GM21723 (cell line): Measurements from ENCODE around the gene VKORC1.
A peak's percentile ranks its signal among the peaks of the same experiment; 100 is the strongest.

Experiments used
- ATAC-seq: cut with Tn5 transposase; IDR thresholded peaks from one replicate; pipeline ENCODE4 v1.9.1; 2021; ENCODE audit warnings: mild to moderate bottlenecking, moderate library complexity; ENCODE audit not compliant: unreplicated experiment

Gene VKORC1

DNA sequence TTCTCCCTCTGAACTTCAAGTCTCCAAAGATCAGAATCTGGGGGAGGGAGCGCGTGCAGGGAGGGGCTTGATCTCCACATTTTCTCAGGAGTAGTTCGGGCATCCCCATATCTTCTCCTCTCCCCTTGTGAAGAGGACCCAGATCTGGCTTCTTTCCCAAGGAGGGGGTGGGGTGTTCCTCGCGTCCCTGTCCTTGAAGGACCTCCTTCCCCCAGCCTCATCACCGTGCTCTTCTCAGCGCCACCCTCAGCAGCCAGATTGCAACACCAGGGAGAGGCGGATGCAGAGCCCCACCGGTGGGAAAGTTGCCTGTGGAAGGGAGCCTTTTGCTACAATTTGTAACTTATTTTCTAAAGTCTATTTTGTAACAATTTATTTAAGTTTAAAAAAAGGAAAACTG, 11.5 kb downstream of the VKORC1 start:
- ATAC-seq: no peak

DNA sequence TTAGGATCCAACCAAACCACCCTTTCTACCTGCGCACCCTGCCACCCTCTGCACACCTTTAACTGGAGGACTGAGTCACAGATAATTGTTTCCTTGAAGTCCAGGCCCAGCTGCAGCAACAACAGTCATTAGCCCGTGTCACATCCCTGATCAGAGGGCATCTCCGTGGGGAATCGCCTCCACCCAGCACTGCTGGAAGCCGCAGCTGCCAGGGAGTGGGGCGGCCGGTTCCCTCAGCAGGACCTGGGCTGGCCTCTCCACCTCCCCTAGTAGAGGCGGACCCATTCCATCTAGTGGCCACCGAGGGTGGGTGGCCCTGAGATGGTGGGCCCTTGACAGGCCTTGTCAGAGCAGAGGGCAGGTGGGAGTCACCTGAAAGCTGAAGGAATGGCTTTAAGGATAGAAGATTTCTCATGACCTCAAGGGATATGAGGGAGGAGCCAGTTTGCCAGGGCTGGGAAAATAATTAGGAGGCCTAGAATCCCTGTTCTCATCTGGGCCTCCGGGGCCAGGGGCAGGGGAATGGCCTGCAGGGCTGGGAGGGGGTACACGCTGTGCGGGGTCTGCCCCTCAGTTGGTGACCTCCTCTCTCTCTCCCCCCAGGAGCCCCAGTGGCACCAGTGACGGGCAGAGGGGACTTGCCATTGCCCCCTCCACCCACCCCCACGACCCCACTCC, 12.1 kb downstream of the VKORC1 start:
- ATAC-seq: no peak

DNA sequence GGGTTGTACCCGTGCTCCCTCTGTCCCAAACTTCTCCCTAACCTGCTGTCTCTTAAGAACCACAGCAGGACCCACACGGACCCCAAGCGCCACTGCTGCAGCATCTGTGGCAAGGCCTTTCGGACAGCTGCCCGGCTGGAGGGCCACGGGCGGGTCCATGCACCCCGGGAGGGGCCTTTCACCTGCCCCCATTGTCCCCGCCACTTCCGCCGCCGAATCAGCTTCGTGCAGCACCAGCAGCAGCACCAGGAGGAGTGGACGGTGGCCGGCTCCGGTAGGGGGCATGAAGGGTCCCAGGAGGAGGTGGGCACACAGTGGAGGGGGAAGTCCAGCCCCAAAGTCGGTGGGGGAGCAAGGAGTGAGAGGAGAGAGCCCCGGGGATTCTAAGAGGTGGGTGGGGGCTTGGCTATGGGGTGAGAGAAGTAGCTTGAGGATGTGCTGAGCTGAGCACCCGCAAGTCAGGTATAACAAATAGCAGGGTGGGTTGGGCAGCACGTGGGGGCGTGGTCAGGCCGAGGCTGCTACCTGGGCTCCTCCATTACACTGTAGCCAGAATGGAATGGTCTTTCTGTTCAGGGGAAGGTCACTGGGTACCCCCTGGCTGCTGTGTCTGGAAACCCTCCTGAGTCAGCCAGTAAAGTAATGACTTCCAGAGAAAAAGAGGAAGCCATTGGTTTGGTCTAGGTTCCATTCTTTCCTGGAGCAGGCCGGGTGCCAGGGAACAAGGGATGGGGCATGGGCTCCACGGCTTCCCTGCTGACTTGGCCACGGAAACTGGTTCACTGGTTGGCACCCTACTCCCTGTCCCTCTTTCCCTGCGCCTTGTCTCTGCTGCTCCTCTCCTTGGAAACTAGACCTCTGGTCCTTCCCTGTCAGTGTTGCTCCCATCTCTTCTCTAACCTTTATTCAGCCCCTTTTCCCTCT, 12.9 kb downstream of the VKORC1 start:
- ATAC-seq: no peak

DNA sequence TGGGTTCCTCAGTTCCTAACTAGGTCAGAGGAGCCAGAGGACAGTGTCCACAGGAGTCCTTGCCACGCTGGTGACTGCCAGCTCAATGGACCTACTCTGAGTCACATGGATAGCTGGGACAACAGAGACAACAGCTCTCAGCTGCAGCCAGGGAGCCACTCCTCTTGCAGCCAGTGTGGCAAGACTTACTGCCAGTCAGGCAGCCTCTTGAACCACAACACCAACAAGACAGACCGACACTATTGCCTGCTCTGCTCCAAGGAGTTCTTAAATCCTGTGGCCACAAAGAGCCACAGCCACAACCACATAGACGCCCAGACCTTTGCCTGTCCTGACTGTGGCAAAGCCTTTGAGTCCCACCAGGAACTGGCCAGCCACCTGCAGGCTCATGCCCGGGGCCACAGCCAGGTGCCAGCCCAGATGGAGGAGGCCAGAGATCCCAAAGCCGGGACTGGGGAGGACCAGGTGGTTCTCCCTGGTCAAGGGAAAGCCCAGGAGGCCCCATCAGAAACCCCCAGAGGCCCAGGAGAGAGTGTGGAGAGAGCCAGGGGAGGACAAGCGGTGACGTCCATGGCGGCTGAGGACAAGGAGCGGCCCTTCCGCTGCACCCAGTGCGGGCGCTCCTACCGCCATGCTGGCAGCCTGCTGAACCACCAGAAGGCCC, 13.7 kb downstream of the VKORC1 start:
- ATAC-seq: no peak

- no peak for ATAC-seq
Measured at GRCh38 chr16:31080035-31080629, 14.5 kb downstream of the VKORC1 start.

GRCh38 chr16:31079342-31079944, 15.2 kb downstream of the VKORC1 start:
- ATAC-seq: no peak

- ATAC-seq: no peak
Measured at GRCh38 chr16:31078597-31079341, 15.8 kb downstream of the VKORC1 start.

DNA sequence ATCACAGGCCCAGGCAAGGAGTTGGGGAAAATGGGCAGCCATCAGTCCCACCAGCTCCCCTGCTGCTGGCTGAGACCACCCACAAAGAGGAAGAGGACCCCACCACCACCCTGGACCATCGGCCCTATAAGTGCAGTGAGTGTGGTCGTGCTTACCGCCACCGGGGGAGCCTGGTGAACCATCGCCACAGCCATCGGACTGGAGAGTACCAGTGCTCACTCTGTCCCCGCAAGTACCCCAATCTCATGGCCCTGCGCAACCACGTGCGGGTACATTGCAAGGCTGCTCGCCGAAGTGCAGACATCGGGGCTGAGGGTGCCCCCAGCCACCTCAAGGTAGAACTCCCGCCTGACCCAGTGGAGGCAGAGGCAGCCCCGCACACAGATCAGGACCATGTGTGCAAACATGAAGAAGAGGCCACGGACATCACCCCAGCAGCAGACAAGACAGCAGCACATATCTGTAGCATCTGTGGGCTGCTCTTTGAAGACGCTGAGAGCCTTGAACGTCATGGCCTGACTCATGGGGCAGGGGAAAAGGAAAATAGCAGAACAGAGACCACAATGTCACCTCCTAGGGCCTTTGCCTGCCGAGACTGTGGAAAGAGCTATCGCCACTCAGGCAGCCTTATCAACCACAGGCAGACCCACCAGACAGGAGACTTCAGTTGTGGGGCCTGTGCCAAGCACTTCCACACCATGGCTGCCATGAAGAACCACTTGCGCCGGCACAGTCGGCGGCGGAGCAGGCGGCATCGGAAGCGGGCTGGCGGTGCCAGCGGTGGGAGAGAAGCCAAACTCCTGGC, 16.8 kb downstream of the VKORC1 start:
- no peak for ATAC-seq

GRCh38 chr16:31077024-31077423, 17.6 kb downstream of the VKORC1 start:
- ATAC-seq: no peak

DNA sequence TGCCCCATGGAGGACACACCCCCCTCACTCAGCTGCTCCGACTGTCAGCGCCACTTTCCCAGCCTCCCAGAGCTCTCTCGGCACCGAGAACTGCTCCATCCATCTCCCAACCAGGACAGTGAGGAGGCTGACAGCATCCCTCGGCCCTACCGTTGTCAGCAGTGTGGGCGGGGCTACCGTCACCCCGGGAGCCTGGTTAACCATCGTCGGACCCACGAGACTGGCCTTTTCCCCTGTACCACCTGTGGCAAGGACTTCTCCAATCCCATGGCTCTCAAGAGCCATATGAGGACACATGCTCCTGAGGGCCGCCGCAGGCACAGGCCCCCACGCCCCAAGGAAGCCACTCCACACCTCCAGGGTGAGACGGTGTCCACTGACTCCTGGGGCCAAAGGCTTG, 18.3 kb downstream of the VKORC1 start:
- ATAC-seq: no peak

DNA sequence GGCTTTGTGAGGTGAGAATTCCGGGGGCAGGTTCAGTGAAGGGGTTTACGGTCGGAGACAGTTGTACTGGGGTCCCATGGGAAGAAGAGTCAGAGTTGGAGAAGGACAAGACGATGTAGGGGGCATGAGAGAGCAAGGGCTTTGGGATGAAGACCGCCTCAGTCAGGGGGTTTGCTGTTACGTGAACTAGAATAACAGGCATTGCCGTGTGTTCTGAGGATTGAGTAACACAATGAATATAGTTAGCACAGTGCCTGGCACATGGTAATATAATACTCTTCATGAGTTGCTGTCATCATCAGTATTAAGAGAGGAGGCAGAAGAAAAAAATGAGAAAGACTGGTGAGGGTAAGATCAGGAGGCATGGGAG, 19.8 kb downstream of the VKORC1 start:
- no peak for ATAC-seq

DNA sequence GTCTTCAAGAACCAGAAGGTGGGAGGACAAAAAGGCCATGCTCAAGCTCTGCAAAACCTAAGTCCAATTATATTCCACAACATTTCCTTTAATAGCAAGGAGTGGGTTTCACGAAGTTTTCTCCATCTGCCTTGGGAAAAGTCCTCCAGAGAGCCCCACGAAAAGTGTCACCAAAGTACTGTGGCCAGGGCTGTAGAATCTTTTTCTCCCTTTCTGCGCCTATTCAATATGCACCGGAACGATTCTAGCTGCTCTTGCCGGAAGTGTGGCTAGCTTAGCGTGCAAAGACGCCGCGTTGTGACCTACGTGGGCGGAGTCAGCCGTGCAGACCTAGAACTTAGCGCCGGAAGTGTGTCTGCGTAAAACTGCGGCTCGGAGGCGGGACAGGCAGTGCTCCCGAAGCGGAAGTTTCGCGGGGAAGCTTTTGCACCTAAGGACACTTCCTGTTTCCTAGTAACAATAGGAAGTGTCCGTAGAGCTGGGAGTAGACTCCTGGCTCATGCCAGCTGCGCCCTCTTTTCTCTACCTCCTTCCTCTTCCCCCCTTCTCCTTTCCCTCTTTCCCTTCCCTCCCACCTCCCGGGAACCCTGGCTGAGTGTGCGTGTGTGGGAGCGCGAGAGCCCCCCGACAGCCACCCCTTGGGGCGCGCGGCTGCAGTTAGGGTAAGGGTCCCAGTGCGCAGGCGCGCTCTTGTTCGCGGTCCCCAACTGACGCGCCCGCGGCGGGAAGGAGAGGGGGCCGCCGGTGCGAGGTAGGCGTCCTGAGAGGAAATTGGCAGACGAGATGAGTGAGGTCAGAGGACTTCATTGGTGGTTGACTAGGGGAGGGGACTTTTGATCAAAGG, 20.4 kb downstream of the VKORC1 start, which contains the start of the genes ZNF646 and ZNF668:
Gene ZNF646, plus strand, starts transcription at position 453 of the 844 bp plus-strand sequence. CDS start 1,903 bp downstream, outside the sequence.
Gene ZNF668, minus strand, starts transcription at position 271 of the 844 bp plus-strand sequence. CDS start 9,781 bp downstream, outside the sequence.
- ATAC-seq: peak; percentile 78

DNA sequence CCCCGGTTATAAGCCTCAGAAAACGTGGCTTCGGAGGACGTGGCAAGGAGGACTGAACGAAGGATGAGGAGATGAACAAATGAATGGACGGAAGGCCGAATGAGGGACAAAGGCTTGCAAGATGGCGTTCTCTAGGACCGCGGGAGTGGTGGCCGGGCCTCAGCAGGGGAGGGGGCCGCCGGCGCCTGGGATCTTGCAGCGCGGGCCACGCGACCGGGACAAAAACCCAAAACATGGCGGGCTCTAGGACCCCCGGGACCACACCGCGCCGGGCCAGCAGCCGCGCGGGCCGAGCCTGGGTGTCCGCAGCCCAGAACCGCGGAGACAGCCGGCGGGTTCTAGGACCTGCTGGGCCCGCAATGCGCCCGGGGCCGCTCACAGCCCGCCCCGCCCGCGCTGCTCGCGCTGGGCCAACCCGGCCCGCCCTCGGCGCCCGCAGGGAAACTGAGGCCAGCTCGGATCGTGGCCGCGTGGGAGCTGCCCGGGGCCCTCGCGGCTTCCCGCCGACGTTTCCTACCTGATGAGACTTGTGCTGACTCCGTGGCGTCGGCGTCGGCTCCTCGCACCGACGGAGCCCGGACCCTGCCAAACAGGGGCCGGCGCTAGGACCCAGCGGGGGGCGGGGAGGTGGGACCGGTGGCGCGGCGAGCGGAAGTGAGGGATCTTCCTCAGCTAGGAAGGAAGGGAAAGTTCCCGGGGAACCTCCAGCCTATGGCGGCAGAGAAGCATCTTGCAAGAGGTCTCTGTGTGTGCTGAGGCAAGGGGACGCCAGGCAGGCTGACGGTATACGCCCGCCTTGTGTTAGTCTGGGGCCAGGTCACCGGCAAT, 21.2 kb downstream of the VKORC1 start:
- peak; percentile 58 for ATAC-seq

GRCh38 chr16:31072540-31073141, 22.0 kb downstream of the VKORC1 start:
- peak; percentile 1 for ATAC-seq

DNA sequence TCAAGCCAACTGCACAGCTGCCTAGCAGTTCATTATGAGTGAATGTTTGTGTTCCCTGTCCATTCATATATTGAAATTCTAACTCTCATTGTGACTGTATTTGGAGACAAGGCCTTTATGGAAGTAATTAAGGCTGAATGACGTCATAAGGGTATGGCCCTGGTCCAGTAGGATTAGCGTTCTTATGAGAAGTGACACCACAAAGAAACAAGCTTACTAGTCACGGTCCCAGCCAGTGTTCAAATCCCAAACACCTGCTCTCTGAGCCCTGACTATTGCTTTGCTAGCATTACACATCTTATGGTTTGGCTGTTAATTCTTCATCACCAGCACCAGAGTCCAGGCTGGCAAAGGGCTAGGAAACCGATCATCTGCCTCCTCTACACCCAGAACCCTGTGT, 22.7 kb downstream of the VKORC1 start:
- ATAC-seq: no peak

- no peak for ATAC-seq
Measured at GRCh38 chr16:31067342-31067741, 27.3 kb downstream of the VKORC1 start.

- ATAC-seq: no peak
Measured at GRCh38 chr16:31064882-31065461, 29.6 kb downstream of the VKORC1 start.
